AG04449 (cell line): Measurements from ENCODE around the gene GJB4.
"Not testable (repeated sequence)": the region's sequence is repeated elsewhere in the genome, so short reads cannot be mapped to it uniquely, and the experiment has no call there.

Experiments
- CTCF ChIA-PET: fragments of 350-600 bp; formaldehyde crosslinking; extraction: SDS; loops from one replicate; lab custom pipeline; 2021; ENCODE audit warnings: antibody characterized with exemption; lab: Yijun Ruan, JAX
- POLR2A ChIA-PET: fragments of 400-600, 350-600 bp; formaldehyde crosslinking; extraction: SDS; loops from one replicate; lab custom pipeline; 2020; ENCODE audit warnings: antibody characterized with exemption, inconsistent platforms; lab: Yijun Ruan, JAX
- DNase-seq: peaks from one replicate; pipeline ENCODE4 v3.0.0-alpha.2; 2010; ENCODE audit warnings: low read depth, low spot score
- H3K4me3 ChIP-seq: 2 replicates; pipeline ENCODE4 v1.5.1; 2011; ENCODE audit warnings: low read depth, mild to moderate bottlenecking, control low read depth, low read length
- CTCF ChIP-seq: IDR thresholded peaks from one replicate; pipeline ENCODE4 v1.5.1; 2011; ENCODE audit warnings: mild to moderate bottlenecking, moderate library complexity, low read length, control low read depth, inconsistent platforms; ENCODE audit not compliant: insufficient read depth; ENCODE audit errors: missing control alignments

GJB4 gene

DNA sequence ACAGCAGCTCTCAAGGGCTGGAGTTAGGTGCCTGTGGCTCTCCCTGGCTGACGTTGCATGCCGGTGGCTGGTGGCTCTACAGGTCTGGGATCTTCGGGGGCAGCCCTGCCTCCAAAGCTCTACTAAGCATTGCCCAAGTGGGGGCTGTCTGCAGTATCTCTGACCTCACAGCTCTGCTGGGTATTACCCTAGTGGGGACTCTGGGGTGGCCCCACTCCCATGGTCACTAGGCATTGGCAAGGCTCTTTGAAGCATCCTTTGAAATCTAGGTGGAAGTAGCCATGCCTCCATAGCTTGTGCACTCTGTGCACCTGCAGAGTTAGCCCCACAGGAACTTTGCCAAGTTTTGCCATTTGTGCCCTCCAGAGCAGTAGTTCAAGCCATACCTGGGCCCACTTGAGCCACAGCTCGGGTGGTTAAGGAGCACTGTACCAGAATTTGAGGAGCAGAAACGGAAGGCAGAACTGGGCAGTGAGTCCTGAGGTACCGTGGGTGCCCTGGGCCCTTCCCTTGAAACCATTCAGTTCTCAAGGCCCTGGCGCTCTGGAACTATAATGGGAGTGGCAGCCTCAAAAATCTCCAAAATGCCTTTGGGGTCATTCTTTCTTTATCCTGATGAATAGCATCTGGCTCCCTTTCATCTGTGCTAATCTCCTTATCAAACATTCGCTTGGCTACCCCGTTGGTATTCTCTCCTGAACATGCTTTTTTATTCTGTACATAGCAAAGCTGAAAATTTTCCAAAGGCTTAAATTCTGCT, 48.7 kb downstream of the GJB4 start:
- POLR2A ChIA-PET = no interaction called here
- CTCF ChIA-PET = interaction anchor here (4.0 kb wide), 1 partner anchor 45 kb away, joined by 20 read pairs; no protein-coding TSS in a partner anchor
- H3K4me3 ChIP-seq = no peak overlapping the region
- no peak for DNase-seq
- no peak for TF ChIP-seq CTCF

GRCh38 chr1:34810781-34811180, 51.2 kb downstream of the GJB4 start:
- H3K4me3 ChIP-seq, POLR2A ChIA-PET, DNase-seq: not testable (repeated sequence)
- CTCF ChIA-PET = interaction anchor here (1.1 to 4.0 kb wide), 2 partner anchors 25 to 42 kb away, joined by 4 to 20 read pairs; no protein-coding TSS in a partner anchor
